Sigmoid colon (tissue), 3 donors: ENCODE data around the gene JAZF1.

Source experiments
- POLR2A ChIP-seq, 2 donors: fragments of 450-650 bp; IDR thresholded peaks; one replicate each; pipeline ENCODE4 v1.6.1; 2016; ENCODE audit warnings: antibody characterized with exemption in 2 of 2, mild to moderate bottlenecking in 2 of 2, moderate library complexity in 2 of 2
- TF ChIP-seq, protein P1 (sequence below), 4 experiments: fragments of 450-650 bp in 3 of 4; fragments of 200-600 bp in 1 of 4; IDR thresholded peaks; one replicate each; pipeline ENCODE4 v1.5.1; 2016 to 2019; ENCODE audit warnings: antibody characterized with exemption in 4 of 4, mild to moderate bottlenecking in 3 of 4, moderate library complexity in 2 of 4

GRCh38 chr7:27846388-27846787, 334.2 kb downstream of the JAZF1 start:
- TF ChIP-seq, protein P1, sequence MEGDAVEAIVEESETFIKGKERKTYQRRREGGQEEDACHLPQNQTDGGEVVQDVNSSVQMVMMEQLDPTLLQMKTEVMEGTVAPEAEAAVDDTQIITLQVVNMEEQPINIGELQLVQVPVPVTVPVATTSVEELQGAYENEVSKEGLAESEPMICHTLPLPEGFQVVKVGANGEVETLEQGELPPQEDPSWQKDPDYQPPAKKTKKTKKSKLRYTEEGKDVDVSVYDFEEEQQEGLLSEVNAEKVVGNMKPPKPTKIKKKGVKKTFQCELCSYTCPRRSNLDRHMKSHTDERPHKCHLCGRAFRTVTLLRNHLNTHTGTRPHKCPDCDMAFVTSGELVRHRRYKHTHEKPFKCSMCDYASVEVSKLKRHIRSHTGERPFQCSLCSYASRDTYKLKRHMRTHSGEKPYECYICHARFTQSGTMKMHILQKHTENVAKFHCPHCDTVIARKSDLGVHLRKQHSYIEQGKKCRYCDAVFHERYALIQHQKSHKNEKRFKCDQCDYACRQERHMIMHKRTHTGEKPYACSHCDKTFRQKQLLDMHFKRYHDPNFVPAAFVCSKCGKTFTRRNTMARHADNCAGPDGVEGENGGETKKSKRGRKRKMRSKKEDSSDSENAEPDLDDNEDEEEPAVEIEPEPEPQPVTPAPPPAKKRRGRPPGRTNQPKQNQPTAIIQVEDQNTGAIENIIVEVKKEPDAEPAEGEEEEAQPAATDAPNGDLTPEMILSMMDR (IDR thresholded peaks at IDR 0.05): no peak
- no peak for TF ChIP-seq POLR2A (IDR thresholded peaks at IDR 0.05)
